OCI-LY7 (cell line): ENCODE measurements around the gene FAM13B. TPM values are rescaled to one million over a fixed set of nuclear protein-coding genes. Genes with fewer than 3 reads are reported as not detected.

Experiments used
- BruUV-seq: library from RNA; stranded (reverse); fragments of 400-500 nt; replicated peaks from 2 replicates; lab custom pipeline; 2021; lab: Mats Ljungman, UMichigan
- CTCF ChIA-PET: fragments of 300-600 bp; sonication (Branson Sonifier 250); formaldehyde crosslinking; loops from one replicate; lab custom pipeline; 2022; ENCODE audit warnings: antibody characterized with exemption; ENCODE audit not compliant: unreplicated experiment; lab: Charles Lee
- POLR2A ChIA-PET: fragments of 300-600 bp; sonication (Branson Sonifier 250); formaldehyde crosslinking; loops from one replicate; lab custom pipeline; 2022; ENCODE audit warnings: antibody characterized with exemption; lab: Charles Lee
- DNase-seq: peaks from one replicate; pipeline ENCODE4 v3.0.0-alpha.2; 2015; ENCODE audit warnings: low spot score
- H2AFZ ChIP-seq: fragments of 200-600 bp; sonication (generic), shearing (Covaris generic); 2 replicates; pipeline ENCODE4 v1.6.1; 2014; ENCODE audit warnings: mild to moderate bottlenecking, antibody characterized with exemption, low read length, moderate library complexity
- H3K27ac ChIP-seq: fragments of 200-600 bp; sonication (generic); 2 replicates; pipeline ENCODE4 v1.5.1; 2014; ENCODE audit warnings: mixed run types, low read depth, mild to moderate bottlenecking, moderate library complexity, low read length, inconsistent platforms; ENCODE audit not compliant: poor library complexity, severe bottlenecking
- H3K36me3 ChIP-seq: fragments of 200-600 bp; sonication (generic); 2 replicates; pipeline ENCODE4 v1.6.1; 2014; ENCODE audit warnings: mild to moderate bottlenecking, antibody characterized with exemption, low read length, moderate library complexity, mixed read lengths; ENCODE audit not compliant: insufficient read depth
- H3K4me1 ChIP-seq: fragments of 200-600 bp; sonication (generic); 2 replicates; pipeline ENCODE4 v1.5.1; 2014; ENCODE audit warnings: mild to moderate bottlenecking, low read length; ENCODE audit not compliant: insufficient read depth, poor library complexity, severe bottlenecking
- H3K4me2 ChIP-seq: fragments of 200-600 bp; sonication (generic); 2 replicates; pipeline ENCODE4 v1.6.1; 2014; ENCODE audit warnings: mild to moderate bottlenecking, low read length
- H3K4me3 ChIP-seq: fragments of 200-600 bp; sonication (generic); 2 replicates; pipeline ENCODE4 v1.5.1; 2014; ENCODE audit warnings: mild to moderate bottlenecking, low read depth, low read length; ENCODE audit not compliant: poor library complexity, severe bottlenecking
- H3K79me2 ChIP-seq: fragments of 200-600 bp; sonication (generic); 2 replicates; pipeline ENCODE4 v1.6.1; 2016; ENCODE audit warnings: low read depth, mild to moderate bottlenecking, low read length, moderate library complexity, mixed read lengths; ENCODE audit not compliant: insufficient read depth
- H3K9me2 ChIP-seq: fragments of 200-600 bp; sonication (generic); 2 replicates; pipeline ENCODE4 v1.6.1; 2016; ENCODE audit warnings: mild to moderate bottlenecking, low read length, mixed read lengths; ENCODE audit not compliant: insufficient read depth
- H3K9me3 ChIP-seq: fragments of 200-600 bp; sonication (generic); 2 replicates; pipeline ENCODE4 v1.6.1; 2014; ENCODE audit warnings: mild to moderate bottlenecking, mixed run types, low read length, mixed read lengths
- H4K20me1 ChIP-seq: fragments of 200-600 bp; sonication (generic); 2 replicates; pipeline ENCODE4 v1.6.1; 2014; ENCODE audit warnings: mild to moderate bottlenecking, antibody characterized with exemption, low read length, moderate library complexity, mixed read lengths; ENCODE audit not compliant: insufficient read depth
- EZH2phosphoT487 ChIP-seq: fragments of 200-600 bp; sonication (generic); IDR thresholded peaks from 2 replicates; pipeline ENCODE4 v1.6.1; 2018; ENCODE audit warnings: low read depth, borderline replicate concordance, mild to moderate bottlenecking, mixed run types, antibody characterized with exemption, low read length, moderate library complexity, mixed read lengths
- intact Hi-C: fragments of 100-400 bp; cut with micrococcal nuclease; formaldehyde crosslinking; loops from one replicate; pipeline ENCODE4 v1.10.0; 2022; ENCODE audit not compliant: unreplicated experiment
- total RNA-seq, 2 experiments: library from RNA; depleted of rRNA in 1 of 2; stranded (reverse); fragments of >200 nt in 1 of 2; shearing (Covaris generic) in 1 of 2; gene quantifications; 2 replicates each; pipeline ENCODE4 v1.2.3, GENCODE V29; 2014 to 2022
- TF ChIP-seq, protein P1 (sequence below): fragments of 200-600 bp; sonication (generic); conservative IDR thresholded peaks from 2 replicates; pipeline ENCODE4 v1.5.1; 2014; ENCODE audit warnings: mild to moderate bottlenecking, antibody characterized with exemption, low read length, moderate library complexity, mixed read lengths

Gene FAM13B
- total RNA-seq, 2 experiments from 2014 or later = 21.5 to 35.7 TPM

DNA sequence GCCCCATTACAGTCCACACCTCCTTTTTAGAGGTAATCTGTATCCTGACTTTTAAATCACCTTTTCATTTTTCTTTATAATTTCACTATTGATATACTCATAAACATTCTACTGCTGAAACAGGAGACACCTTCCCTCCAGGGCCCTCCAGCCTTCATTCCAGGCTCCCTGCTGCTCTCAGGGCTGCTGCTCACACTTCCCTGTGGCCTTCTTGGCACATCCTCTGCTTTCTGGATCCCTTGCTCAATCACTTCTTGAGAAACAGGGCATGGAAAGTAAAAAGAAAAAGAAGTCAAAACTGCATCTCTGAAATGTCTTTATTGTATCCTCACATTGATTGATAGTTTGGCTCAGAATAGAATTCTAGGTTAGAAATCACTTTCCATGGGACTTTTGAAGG lies 31.6 kb upstream of the FAM13B start:
- POLR2A ChIA-PET = interaction anchor here (0.6 kb wide), 1 partner anchor 590 kb away, joined by 4 read pairs; no protein-coding TSS in a partner anchor
- intact Hi-C loops = no loop called here
- Histone ChIP-seq H3K79me2 (no peaks in the 10 kb centered on the region), H3K9me2 (no peaks in the 10 kb centered on the region), H3K27ac (no peak overlapping the region), H3K36me3 (no peaks in the 10 kb centered on the region), H3K9me3 (no peaks in the 10 kb centered on the region), H3K4me3 (no peak overlapping the region), H3K4me1 (no peaks in the 10 kb centered on the region), H3K4me2 (no peak overlapping the region), H2AFZ (no peak overlapping the region), H4K20me1 (no peaks in the 10 kb centered on the region)
- no peak for DNase-seq
- TF ChIP-seq, protein P1, sequence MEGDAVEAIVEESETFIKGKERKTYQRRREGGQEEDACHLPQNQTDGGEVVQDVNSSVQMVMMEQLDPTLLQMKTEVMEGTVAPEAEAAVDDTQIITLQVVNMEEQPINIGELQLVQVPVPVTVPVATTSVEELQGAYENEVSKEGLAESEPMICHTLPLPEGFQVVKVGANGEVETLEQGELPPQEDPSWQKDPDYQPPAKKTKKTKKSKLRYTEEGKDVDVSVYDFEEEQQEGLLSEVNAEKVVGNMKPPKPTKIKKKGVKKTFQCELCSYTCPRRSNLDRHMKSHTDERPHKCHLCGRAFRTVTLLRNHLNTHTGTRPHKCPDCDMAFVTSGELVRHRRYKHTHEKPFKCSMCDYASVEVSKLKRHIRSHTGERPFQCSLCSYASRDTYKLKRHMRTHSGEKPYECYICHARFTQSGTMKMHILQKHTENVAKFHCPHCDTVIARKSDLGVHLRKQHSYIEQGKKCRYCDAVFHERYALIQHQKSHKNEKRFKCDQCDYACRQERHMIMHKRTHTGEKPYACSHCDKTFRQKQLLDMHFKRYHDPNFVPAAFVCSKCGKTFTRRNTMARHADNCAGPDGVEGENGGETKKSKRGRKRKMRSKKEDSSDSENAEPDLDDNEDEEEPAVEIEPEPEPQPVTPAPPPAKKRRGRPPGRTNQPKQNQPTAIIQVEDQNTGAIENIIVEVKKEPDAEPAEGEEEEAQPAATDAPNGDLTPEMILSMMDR = no peak
- no peak for TF ChIP-seq EZH2phosphoT487
- CTCF ChIA-PET = no interaction called here
- BruUV-seq = no TSS peak

DNA sequence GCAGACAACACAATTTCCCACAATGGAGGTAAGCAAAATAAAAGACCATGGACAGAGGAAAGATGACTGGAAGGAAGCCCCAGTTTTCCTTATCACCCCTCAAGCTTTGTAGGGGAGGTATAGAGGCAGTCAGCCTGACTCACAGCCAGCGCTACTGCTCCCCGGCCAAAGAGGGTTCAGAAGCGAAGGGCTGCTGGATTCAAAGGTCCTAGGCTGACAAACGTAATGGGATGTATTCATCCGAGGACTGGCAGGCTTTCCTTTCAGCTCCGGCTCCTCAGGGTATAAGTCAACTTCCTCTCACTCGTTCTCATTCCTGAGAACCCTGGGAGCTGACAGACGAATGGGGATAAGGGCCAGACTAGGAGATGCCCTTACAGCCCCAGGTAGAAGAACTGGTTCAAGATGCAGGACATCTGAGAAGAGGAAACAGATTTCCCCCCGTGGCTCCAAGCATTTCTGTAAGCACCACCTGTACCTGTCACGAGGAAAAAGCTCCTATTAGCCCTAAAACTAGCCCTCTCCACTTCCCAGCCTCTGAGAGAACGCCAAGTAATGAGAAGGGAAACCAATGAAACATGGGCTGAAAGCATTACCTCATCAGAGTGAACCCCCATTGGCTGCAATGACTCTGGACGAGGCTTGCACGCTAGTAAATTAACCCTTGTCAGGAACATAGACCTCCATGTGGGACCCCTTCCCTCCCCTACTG lies 22.1 kb upstream of the FAM13B start:
- H3K79me2 ChIP-seq = no peaks in the 10 kb centered on the region
- no peak overlapping the region for H3K4me2 ChIP-seq
- DNase-seq = no peak
- no peak overlapping the region for H3K27ac ChIP-seq
- H4K20me1 ChIP-seq = no peaks in the 10 kb centered on the region
- intact Hi-C loops = no loop called here
- ChIA-PET CTCF (no interaction called here), POLR2A (no interaction called here)
- no peaks in the 10 kb centered on the region for H3K36me3 ChIP-seq
- no peak overlapping the region for H2AFZ ChIP-seq
- BruUV-seq = no TSS peak
- H3K9me2 ChIP-seq = no peaks in the 10 kb centered on the region
- no peaks in the 10 kb centered on the region for H3K4me1 ChIP-seq
- H3K4me3 ChIP-seq = no peak overlapping the region
- TF ChIP-seq, protein P1 = no peak
- no peak for TF ChIP-seq EZH2phosphoT487
- no peaks in the 10 kb centered on the region for H3K9me3 ChIP-seq

DNA sequence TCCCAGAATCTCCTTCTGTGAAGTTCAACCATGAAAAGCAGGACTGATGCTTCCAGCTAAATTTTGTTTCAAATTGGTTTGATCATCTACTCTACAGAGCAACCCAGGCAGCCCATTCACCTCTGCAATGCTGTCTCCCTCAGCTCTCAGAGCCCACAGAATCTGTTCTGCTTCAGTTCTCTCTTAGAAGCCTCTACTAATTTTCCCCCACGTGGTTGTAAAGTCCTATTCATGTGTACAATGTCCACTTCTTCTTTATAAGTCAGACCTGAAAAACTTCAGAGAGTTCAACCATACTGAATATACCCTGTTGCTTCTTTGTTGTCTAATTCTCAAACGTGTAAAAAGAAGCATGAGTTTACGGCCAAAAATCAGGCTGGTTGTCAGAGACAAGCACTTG lies 21.3 kb upstream of the FAM13B start:
- ChIA-PET CTCF (no interaction called here), POLR2A (no interaction called here)
- Histone ChIP-seq H3K79me2 (no peaks in the 10 kb centered on the region), H3K4me1 (no peaks in the 10 kb centered on the region), H4K20me1 (no peaks in the 10 kb centered on the region), H3K4me2 (no peak overlapping the region), H3K36me3 (no peaks in the 10 kb centered on the region), H3K9me3 (no peaks in the 10 kb centered on the region), H2AFZ (no peak overlapping the region), H3K27ac (no peak overlapping the region), H3K9me2 (no peaks in the 10 kb centered on the region), H3K4me3 (no peak overlapping the region)
- TF ChIP-seq, protein P1 = no peak
- intact Hi-C loops = no loop called here
- DNase-seq = no peak
- no TSS peak for BruUV-seq
